OCI-LY3 (cell line): Measurements from ENCODE around the gene ELMO2.

Experiments
- H2AFZ ChIP-seq: fragments of 200-600, 300-600 bp; shearing (Covaris generic); 2 replicates; pipeline ENCODE4 v1.6.0; 2014; ENCODE audit warnings: antibody characterized with exemption, low read depth, low read length
- H3K27ac ChIP-seq: fragments of 200-600, 300-600 bp; sonication (generic); 2 replicates; pipeline ENCODE4 v1.5.1; 2014; ENCODE audit warnings: mild to moderate bottlenecking, low read length, moderate library complexity, mixed read lengths
- H3K27me3 ChIP-seq: fragments of 200-600, 300-600 bp; sonication (generic); 2 replicates; pipeline ENCODE4 v1.6.1; 2014; ENCODE audit warnings: low read depth, low read length, mixed read lengths
- H3K36me3 ChIP-seq: fragments of 200-600, 300-600 bp; sonication (generic); replicated peaks from 2 replicates; pipeline ENCODE3; 2014; ENCODE audit warnings: low read depth, low read length, mixed read lengths
- H3K4me1 ChIP-seq: fragments of 300-600, 200-600 bp; sonication (generic); 2 replicates; pipeline ENCODE4 v1.6.1; 2014; ENCODE audit warnings: low read length, mixed read lengths
- H3K4me2 ChIP-seq: fragments of 200-600, 300-600 bp; sonication (generic); 2 replicates; pipeline ENCODE4 v1.6.1; 2014; ENCODE audit warnings: low read length, mixed read lengths
- H3K4me3 ChIP-seq: fragments of 300-600, 200-600 bp; sonication (generic); 2 replicates; pipeline ENCODE4 v1.5.1; 2014; ENCODE audit warnings: antibody characterized with exemption, mild to moderate bottlenecking, low read length, moderate library complexity
- H3K79me2 ChIP-seq: fragments of 300-600, 200-600 bp; shearing (Covaris generic); 2 replicates; pipeline ENCODE4 v1.6.1; 2014; ENCODE audit warnings: mild to moderate bottlenecking, low read length, mixed read lengths
- H3K9ac ChIP-seq: fragments of 300-600, 200-600 bp; shearing (Covaris generic); 2 replicates; pipeline ENCODE4 v1.6.0; 2014; ENCODE audit warnings: mild to moderate bottlenecking, low read length, moderate library complexity
- H3K9me3 ChIP-seq: fragments of 200-600, 300-600 bp; shearing (Covaris generic); 2 replicates; pipeline ENCODE4 v1.6.1; 2014; ENCODE audit warnings: low read length, mixed read lengths; ENCODE audit not compliant: insufficient read depth
- H4K20me1 ChIP-seq: fragments of 200-600, 300-600 bp; sonication (generic); 2 replicates; pipeline ENCODE4 v1.6.1; 2016; ENCODE audit warnings: low read length, mixed read lengths; ENCODE audit not compliant: insufficient read depth
- EZH2phosphoT487 ChIP-seq: fragments of 200-600 bp; shearing (Covaris generic); IDR thresholded peaks from 2 replicates; pipeline ENCODE4 v1.6.1; 2018; ENCODE audit warnings: antibody characterized with exemption, mixed run types, low read depth
- TF ChIP-seq, protein P1 (sequence below): fragments of 200-600, 300-600 bp; sonication (generic); IDR thresholded peaks from 2 replicates; pipeline ENCODE4 v1.5.1; 2014; ENCODE audit warnings: antibody characterized with exemption, low read length, low read depth

The ELMO2 gene

GRCh38 chr20:46407671-46407996 is 1.2 kb upstream of the ELMO2 start:
- TF ChIP-seq, protein P1, sequence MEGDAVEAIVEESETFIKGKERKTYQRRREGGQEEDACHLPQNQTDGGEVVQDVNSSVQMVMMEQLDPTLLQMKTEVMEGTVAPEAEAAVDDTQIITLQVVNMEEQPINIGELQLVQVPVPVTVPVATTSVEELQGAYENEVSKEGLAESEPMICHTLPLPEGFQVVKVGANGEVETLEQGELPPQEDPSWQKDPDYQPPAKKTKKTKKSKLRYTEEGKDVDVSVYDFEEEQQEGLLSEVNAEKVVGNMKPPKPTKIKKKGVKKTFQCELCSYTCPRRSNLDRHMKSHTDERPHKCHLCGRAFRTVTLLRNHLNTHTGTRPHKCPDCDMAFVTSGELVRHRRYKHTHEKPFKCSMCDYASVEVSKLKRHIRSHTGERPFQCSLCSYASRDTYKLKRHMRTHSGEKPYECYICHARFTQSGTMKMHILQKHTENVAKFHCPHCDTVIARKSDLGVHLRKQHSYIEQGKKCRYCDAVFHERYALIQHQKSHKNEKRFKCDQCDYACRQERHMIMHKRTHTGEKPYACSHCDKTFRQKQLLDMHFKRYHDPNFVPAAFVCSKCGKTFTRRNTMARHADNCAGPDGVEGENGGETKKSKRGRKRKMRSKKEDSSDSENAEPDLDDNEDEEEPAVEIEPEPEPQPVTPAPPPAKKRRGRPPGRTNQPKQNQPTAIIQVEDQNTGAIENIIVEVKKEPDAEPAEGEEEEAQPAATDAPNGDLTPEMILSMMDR, result no peak
- TF ChIP-seq EZH2phosphoT487, result no peak
- 0 out of 2 replicates have a peak overlapping the region, but pooled peaks have one; percentile 84 for H2AFZ ChIP-seq
- no peak overlapping the region for H3K9ac ChIP-seq
- H3K79me2 ChIP-seq, result peaks cover 11% of the 10 kb centered on the region
- peaks cover 17% of the 10 kb centered on the region for H3K4me1 ChIP-seq
- H3K4me2 ChIP-seq, result peak overlapping the region; percentile 77
- no peaks in the 10 kb centered on the region for H3K9me3 ChIP-seq
- no peak overlapping the region for H3K27ac ChIP-seq
- no peak overlapping the region for H3K4me3 ChIP-seq
- peaks cover 22% of the 10 kb centered on the region for H3K27me3 ChIP-seq
- peaks cover 10% of the 10 kb centered on the region; the same call in 1 of the 2 replicates for H4K20me1 ChIP-seq
- H3K36me3 ChIP-seq, result no peaks in the 10 kb centered on the region

- TF ChIP-seq EZH2phosphoT487, result no peak
- TF ChIP-seq, protein P1, result no peak
- H2AFZ ChIP-seq, result peak overlapping the region; percentile 84
- no peaks in the 10 kb centered on the region for H3K36me3 ChIP-seq
- peaks cover 11% of the 10 kb centered on the region for H3K79me2 ChIP-seq
- peaks cover 17% of the 10 kb centered on the region for H3K4me1 ChIP-seq
- no peaks in the 10 kb centered on the region for H3K9me3 ChIP-seq
- peak overlapping the region; percentile 79 for H3K4me3 ChIP-seq
- peaks cover 18% of the 10 kb centered on the region for H3K27me3 ChIP-seq
- peaks cover 10% of the 10 kb centered on the region; the same call in 1 of the 2 replicates for H4K20me1 ChIP-seq
- no peak overlapping the region for H3K27ac ChIP-seq
- peak overlapping the region; percentile 44 for H3K9ac ChIP-seq
- H3K4me2 ChIP-seq, result peak overlapping the region; percentile 77
Observed at GRCh38 chr20:46406986-46407670, 713 bp upstream of the ELMO2 start.

DNA sequence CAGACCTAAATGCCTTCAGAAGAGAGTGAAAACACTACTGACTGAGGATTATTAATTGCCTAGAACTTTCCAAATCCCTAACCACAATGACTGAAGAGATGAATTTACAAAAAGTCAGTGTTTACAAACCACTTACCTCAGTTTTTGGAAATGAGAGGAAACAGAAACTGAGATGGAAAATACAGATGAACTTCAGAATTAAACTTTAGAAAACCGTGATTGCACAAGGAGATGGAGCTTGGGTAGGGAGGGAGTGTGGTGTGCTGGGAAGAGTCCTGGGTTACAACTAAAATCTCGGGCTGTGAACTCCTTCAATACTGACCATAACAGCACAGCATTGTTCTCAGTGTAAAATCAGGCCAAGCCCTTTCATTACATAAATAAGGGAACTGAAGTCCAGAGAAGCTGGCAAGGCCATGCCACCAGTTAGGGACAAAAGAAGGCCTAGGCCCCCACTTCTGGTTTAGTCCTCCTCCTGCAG is 4.0 kb downstream of the ELMO2 start:
- H3K4me2 ChIP-seq, result no peak overlapping the region
- peaks cover 10% of the 10 kb centered on the region; the same call in 1 of the 2 replicates for H4K20me1 ChIP-seq
- H3K27ac ChIP-seq, result no peak overlapping the region
- 0 out of 2 replicates have a peak, but pooled peaks cover under 1% of the 10 kb centered on the region for H3K27me3 ChIP-seq
- peaks cover 11% of the 10 kb centered on the region for H3K79me2 ChIP-seq
- H3K36me3 ChIP-seq, result no peaks in the 10 kb centered on the region
- H3K9ac ChIP-seq, result no peak overlapping the region
- TF ChIP-seq, protein P1, result no peak
- TF ChIP-seq EZH2phosphoT487, result no peak
- H3K4me3 ChIP-seq, result no peak overlapping the region
- no peaks in the 10 kb centered on the region for H3K9me3 ChIP-seq
- no peak overlapping the region for H2AFZ ChIP-seq
- H3K4me1 ChIP-seq, result peaks cover 10% of the 10 kb centered on the region

GRCh38 chr20:46401478-46401860 is 4.9 kb downstream of the ELMO2 start:
- Histone ChIP-seq H3K27me3 (no peaks in the 10 kb centered on the region), H3K4me1 (peaks cover 6% of the 10 kb centered on the region), H2AFZ (no peak overlapping the region), H3K4me3 (no peak overlapping the region), H3K4me2 (no peak overlapping the region), H3K9me3 (no peaks in the 10 kb centered on the region), H3K79me2 (peaks cover 11% of the 10 kb centered on the region), H4K20me1 (peaks cover 10% of the 10 kb centered on the region; the same call in 1 of the 2 replicates), H3K9ac (no peak overlapping the region), H3K27ac (no peak overlapping the region), H3K36me3 (no peaks in the 10 kb centered on the region)
- TF ChIP-seq EZH2phosphoT487, result no peak
- TF ChIP-seq, protein P1, result no peak
